RKO (cell line): ENCODE data around the gene FAM167B.

Experiments
- DNase-seq: peaks from one replicate; pipeline ENCODE4 v3.0.0-alpha.2; 2016; ENCODE audit warnings: low spot score

Gene FAM167B

GRCh38 chr1:32223683-32224082 is 23.3 kb upstream of the FAM167B start:
- no peak for DNase-seq

GRCh38 chr1:32224285-32224684 is 22.7 kb upstream of the FAM167B start:
- DNase-seq = no peak

DNA sequence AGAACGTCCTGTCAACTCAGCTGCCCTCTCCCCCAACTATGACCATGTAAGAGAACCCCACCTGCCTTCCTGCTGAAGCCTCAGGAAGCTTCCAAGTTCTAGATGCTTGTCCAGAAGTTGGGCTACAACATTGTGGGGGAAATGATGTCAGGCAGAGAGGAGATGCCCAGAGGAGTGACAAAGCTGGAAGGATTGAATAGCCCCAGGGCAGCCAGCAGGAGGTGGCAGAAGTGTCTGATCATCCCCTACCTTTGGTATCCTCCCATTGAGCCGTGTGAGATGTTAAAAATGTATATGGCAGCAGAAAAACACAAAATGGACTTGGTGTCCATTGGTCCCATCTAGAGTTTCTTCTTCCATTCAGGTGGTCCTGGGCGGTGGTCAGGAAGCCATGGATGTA is 18.3 kb upstream of the FAM167B start:
- DNase-seq = no peak

DNA sequence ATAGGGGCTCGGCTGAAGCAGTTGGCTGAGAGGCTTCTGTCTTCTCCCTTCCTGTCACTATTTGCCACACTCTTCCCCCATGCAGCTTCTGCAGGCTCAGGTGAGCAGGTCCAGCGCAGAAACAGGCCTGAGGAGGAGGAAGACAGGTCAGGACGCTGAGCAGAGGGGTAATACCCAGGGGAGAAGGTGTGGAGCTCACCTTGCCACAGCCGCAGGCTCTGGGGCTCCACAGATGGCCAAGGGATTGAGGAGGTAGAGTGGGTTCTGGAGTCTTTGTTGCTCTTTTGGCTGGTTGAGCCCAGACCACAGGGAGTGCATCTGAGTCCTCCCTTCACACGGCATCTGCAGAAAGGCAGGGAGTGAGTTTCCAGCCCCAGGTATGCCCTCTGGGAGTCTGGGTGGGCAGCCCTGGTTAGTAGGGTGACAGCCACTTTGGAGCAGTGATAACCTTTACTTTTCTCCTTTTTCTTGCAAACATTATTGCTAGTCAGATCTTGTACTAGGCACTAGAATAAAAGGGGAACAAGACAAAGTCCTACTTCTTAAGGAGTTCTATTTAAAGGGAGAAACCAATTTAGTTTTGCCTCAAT is 15.1 kb upstream of the FAM167B start:
- DNase-seq = no peak

DNA sequence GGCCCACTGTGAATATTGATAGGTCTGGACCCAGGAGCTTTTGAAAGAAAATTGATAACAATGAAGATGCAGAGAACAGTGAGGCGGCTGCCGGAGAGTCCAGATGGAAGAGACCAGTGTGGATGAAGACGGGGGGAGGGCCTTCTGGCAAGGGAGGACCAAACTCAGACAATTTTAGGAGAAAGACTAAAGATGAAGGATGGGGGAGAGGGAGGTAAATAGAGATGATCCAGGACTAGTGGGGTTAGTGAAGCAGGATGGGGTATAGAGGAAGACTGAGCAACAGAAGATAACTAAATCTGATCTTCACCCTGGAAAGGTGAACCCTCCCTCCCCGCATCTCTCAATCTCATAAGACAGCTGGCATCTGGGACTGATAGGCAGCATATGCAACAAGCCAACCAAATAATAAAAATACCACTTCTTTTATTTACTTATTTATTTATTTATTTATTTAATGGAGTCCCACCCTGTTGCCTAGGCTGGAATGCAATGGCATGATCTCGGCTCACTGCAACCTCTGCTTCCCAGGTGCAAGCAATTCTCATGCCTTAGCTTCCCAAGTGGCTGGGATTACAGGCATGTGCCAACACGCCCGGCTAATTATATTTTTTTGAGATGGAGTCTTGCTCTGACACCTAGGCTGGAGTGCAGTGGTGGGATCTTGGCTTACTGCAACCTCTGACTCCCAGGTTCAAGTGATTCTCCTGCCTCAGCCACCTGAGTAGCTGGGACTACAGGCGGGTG is 14.3 kb upstream of the FAM167B start:
- no peak for DNase-seq

GRCh38 chr1:32234792-32235191 is 12.2 kb upstream of the FAM167B start:
- DNase-seq = no peak

GRCh38 chr1:32239337-32239736 is 7.7 kb upstream of the FAM167B start:
- DNase-seq = no peak

GRCh38 chr1:32239790-32240139 is 7.3 kb upstream of the FAM167B start:
- DNase-seq = no peak

DNA sequence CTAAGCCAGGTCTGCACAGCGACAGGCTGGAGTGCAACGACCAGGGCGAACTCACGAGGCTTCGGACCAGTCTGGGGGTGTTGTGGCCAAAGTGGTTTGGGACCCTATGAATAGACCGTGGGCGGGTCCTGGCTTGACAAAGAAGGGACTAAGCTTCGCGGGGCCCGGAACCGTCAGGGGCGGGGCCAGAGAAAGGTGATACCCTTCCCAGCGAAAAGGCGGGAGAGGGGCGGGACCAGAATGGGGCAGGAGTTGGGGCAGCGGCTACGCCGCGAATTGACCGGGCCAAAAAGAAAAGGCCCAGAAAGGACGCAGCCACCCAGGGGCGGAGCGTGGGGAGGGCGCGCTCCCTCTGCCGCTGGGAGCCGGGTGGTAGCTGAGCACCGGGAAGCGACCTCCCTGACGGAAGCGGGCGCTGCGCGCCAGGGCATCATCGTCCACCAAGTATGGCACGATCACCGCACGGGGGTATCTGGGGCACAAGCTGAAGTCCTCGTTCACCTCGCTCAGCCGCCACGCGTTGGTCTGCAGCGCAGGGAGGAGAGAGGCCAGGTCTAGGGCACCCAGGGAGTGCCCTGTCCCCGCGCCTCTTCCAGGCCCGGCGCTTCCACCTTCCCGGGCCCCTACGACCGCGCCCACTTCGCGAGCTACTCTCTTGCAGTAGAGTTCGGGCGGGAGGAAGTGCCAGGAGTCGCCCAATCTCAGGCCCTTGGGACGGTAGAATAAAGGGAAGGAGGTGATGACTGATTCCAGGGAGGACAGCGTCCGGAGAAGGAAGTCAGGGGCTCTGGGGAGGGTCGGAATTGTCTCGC is 6.7 kb upstream of the FAM167B start:
- DNase-seq = peak; percentile 76

DNA sequence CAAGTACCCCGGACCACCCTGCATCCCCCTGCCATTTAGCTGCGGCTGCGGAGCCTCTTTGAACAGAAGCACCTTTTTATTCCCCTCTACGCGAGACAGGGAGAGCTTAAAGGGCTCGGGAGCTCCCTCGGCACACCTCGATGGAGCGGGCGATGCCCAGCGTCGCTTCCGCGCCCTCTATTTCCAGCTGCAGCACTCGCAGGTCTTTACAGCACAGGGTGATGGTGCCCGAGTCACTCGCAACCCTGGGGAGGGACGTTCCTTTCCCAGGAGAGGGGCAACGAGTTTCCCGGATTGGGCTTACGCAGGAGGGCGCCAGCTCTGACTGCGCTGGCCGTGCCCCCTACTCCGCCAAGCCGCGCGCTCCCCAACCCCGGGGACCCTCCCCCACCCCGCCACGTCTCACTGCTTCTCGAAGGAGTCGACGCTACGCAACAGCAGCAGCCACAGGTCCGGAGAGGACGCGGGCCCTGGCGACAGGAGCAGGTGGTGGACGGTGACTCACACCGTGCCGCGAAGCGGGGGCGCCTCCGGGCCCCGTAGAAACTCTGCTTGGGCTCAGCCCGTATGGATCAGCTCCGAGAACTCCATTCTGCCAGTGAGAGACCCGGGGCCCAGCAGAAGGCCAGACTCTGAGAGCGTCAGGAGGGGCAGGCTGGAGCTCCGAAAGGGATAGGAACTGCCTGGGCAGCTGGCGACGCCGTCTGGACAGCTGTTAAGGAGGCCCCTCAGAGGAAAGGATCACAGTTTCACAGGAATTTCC is 5.8 kb upstream of the FAM167B start:
- peak; percentile 84 for DNase-seq

- peak; percentile 61 for DNase-seq
Measured at GRCh38 chr1:32242341-32242851, 4.6 kb upstream of the FAM167B start.

- DNase-seq = no peak
Measured at GRCh38 chr1:32247452-32247851, 430 bp downstream of the FAM167B start.

DNA sequence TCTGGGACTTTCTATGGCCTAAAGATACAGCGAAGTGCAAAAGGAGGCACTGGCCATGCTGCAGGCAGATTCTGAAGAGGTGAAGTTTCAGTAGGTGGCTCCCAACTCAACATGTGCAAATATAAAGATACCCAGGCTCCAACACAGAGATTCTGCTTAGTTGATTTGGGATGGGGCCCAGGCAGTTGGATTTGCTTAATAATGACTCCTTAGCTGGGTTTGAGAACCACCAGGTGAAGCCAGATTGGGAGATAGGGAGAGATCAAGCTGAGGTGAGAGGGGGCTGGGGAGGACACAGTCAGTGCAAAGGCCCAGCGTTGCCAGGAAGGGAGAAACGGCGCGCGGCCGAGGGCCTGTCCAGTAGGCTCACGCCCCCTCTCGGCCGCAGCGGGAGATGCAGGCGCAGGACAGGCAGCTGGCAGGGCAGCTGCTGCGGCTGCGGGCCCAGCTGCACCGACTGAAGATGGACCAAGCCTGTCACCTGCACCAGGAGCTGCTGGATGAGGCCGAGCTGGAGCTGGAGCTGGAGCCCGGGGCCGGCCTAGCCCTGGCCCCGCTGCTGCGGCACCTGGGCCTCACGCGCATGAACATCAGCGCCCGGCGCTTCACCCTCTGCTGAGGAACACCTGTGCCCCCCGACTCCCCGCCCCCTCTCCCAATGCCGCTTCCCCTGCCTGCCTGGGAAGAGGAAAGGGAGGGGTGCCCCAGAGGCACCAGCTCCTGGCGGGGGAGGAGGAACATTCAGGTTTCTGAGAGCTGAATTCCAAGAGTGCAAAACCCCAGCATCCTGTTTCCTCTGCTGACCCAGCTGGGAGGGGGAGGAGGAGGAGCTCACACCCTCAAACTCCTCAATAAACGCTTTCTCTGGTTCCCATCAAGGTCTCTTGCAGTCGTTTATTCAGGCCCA is 1.2 kb downstream of the FAM167B start:
- no peak for DNase-seq

DNA sequence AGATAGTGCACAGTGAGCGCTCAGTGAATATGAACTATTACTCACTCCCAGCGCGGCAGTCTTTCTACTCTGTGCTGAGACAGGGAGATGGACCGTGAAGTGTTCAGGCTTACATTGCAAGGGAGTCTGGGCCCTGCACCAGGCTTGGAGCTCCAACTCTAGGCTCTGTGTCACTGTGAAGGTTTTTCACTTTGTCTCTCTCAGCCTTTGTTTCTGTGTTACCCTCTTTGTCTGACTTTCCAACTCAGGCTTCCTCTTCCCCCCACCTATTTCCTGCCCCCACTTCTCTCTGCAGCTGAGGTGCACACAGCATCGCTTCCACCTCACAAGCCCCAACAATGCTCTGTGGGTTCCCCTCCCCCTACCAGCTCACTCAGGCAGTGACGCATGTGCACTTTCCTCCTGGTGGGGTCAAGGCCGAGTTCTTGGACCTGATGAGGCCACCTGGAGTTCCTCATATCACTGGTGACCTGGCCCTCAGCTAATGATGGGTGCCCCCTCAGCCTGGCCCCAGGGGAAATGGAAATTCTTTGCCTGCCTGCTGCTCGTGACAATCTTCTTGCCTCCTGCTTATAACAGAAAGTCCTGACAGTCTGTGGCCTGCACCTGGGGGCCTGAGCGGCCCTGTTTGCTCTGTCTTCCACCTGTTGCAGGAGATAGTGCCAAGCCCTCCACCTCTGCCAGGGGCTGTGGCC is 3.0 kb downstream of the FAM167B start:
- no peak for DNase-seq

- no peak for DNase-seq
Measured at GRCh38 chr1:32250893-32251716, 4.1 kb downstream of the FAM167B start, which contains the start of gene LCK. TSS of gene LCK (plus strand) at chr1:32251265. CDS start at chr1:32274330, 23,065 bp downstream.

GRCh38 chr1:32255072-32256071 is 8.3 kb downstream of the FAM167B start:
- DNase-seq = no peak

DNA sequence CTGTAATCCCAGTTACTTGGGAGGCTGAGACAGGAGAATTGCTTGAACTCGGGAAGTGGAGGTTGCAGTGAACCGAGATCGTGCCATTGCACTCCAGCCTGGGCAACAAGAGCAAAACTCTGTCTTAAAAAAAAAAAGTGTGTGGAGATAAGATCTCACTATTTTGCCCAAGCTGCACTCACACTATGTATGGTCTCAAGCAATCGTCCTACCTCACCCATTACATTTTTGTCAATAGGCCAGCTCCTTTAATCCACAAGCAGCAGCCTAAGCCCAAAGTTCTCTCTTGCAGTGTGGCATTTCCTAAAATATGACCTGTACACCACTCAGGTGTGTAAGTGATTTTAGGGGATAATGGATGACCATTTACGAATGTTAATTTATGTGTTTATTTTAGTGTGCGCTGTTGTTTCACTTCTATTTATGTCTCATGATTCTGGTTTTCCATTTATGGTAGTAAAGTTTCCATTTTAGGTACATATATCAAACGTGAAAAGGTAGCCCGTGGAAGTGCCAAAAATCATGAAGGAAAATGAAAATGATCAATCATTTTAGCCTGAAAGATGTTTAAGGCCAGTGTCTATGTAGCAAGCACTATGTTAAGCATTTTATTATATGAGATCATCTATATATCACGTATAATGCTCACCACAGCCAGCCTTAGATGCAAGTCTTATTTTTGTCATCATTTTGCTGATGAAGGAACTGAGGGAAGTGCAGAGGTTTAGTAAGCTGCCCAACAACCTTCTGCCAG is 9.6 kb downstream of the FAM167B start:
- DNase-seq = no peak

DNA sequence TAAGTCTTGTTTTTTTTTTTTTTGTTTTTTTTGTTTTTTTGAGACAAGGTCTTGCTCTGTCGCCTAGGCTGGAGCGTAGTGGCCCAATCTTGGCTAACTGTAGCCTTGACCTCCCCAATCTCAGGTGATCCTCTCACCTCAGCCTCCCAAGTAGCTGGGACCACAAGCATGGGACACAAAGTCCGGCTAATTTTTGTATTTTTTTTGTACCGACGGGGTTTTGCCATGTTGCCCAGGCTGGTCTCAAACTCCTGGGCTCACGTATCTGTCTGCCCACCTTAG is 10.1 kb downstream of the FAM167B start:
- DNase-seq = no peak
